ENCODE measurements around the gene SIRT6. TPM values are rescaled to one million over a fixed set of nuclear protein-coding genes. Genes with fewer than 3 reads are reported as not detected.

The SIRT6 gene
- polyA plus RNA-seq, 3 donors = 0.57 to 50.3 (median 1.2) TPM

DNA sequence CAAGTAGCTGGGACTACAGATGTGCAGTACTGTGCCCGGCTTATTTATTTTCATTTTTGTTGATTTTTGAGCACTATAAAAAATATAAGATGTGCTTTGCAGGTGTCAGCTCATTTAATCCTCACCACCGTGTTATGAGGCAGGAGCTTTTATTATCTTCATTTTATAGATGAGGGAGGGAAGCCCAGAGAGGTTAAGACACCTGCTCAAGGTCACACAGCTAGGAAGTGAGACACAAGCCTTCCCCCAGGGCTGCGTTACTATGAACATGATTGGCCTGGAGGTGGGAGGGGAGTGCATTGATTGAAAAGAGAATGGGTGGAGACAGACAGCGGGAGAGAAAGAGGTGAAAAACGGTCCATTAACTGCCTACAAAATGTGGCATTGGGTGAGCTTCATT lies 7.3 kb upstream of the SIRT6 start:
- peaks cover 3% of the 10 kb centered on the region for H3K4me1 Mint-ChIP-seq
- no peaks in the 10 kb centered on the region for H4K20me1 ChIP-seq (ENCODE audit: insufficient read depth, low read length)
- no peak overlapping the region for H2AFZ ChIP-seq (ENCODE audit: insufficient read depth, low read depth, low read length, poor library complexity, severe bottlenecking)
- no peak overlapping the region for H3K4me2 ChIP-seq (replicated peaks; ENCODE audit: extremely low read depth, low read length, poor library complexity, severe bottlenecking)
- intact Hi-C loops (cut with micrococcal nuclease) = no loop called here
- no peak for DNase-seq
- H3K4me3 ChIP-seq (replicated peaks in 1 of 3; ENCODE audit: low read depth in 2 of 3, low read length in 3 of 3) = no peak overlapping the region
- no peaks in the 10 kb centered on the region for H3K27me3 ChIP-seq (ENCODE audit: control insufficient read depth in 2 of 2, insufficient read depth in 2 of 2, low read length in 2 of 2)
- no peaks in the 10 kb centered on the region for H3K9me3 ChIP-seq (replicated peaks in 1 of 2; ENCODE audit: control insufficient read depth in 1 of 2, insufficient read depth in 1 of 2, low read length in 2 of 2)
- 90% methylated on average over 1 of the region's 5 CpGs for WGBS (ENCODE audit: insufficient coverage)
- no peak overlapping the region for H3K9ac ChIP-seq (ENCODE audit: insufficient read depth, low read length, poor library complexity, severe bottlenecking)
- H3K27ac ChIP-seq (ENCODE audit: low read depth in 1 of 2, low read length in 2 of 2) = no peak overlapping the region
- no peaks in the 10 kb centered on the region for H3K36me3 ChIP-seq (replicated peaks in 1 of 2; ENCODE audit: control insufficient read depth in 1 of 2, insufficient read depth in 2 of 2, low read length in 2 of 2)
- H3K4me3 Mint-ChIP-seq = no peak overlapping the region
- peaks cover 0 to 2% (median 0%) of the 10 kb centered on the region in 7 donors for H3K9me3 Mint-ChIP-seq
- H3K36me3 Mint-ChIP-seq = no peaks in the 10 kb centered on the region
- peaks cover 3 to 18% (median 15%) of the 10 kb centered on the region in 3 donors for H3K27me3 Mint-ChIP-seq (ENCODE audit: low read depth in 3 of 3)
- no peak overlapping the region for H3K27ac Mint-ChIP-seq
- no peaks in the 10 kb centered on the region for H3K79me2 ChIP-seq (ENCODE audit: insufficient read depth, low read length)
- TF ChIP-seq, protein P1, sequence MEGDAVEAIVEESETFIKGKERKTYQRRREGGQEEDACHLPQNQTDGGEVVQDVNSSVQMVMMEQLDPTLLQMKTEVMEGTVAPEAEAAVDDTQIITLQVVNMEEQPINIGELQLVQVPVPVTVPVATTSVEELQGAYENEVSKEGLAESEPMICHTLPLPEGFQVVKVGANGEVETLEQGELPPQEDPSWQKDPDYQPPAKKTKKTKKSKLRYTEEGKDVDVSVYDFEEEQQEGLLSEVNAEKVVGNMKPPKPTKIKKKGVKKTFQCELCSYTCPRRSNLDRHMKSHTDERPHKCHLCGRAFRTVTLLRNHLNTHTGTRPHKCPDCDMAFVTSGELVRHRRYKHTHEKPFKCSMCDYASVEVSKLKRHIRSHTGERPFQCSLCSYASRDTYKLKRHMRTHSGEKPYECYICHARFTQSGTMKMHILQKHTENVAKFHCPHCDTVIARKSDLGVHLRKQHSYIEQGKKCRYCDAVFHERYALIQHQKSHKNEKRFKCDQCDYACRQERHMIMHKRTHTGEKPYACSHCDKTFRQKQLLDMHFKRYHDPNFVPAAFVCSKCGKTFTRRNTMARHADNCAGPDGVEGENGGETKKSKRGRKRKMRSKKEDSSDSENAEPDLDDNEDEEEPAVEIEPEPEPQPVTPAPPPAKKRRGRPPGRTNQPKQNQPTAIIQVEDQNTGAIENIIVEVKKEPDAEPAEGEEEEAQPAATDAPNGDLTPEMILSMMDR (IDR thresholded peaks at IDR 0.05) = no peak
- no peaks in the 10 kb centered on the region for H3K4me1 ChIP-seq (ENCODE audit: control insufficient read depth in 1 of 2, insufficient read depth in 2 of 2, low read length in 2 of 2)

DNA sequence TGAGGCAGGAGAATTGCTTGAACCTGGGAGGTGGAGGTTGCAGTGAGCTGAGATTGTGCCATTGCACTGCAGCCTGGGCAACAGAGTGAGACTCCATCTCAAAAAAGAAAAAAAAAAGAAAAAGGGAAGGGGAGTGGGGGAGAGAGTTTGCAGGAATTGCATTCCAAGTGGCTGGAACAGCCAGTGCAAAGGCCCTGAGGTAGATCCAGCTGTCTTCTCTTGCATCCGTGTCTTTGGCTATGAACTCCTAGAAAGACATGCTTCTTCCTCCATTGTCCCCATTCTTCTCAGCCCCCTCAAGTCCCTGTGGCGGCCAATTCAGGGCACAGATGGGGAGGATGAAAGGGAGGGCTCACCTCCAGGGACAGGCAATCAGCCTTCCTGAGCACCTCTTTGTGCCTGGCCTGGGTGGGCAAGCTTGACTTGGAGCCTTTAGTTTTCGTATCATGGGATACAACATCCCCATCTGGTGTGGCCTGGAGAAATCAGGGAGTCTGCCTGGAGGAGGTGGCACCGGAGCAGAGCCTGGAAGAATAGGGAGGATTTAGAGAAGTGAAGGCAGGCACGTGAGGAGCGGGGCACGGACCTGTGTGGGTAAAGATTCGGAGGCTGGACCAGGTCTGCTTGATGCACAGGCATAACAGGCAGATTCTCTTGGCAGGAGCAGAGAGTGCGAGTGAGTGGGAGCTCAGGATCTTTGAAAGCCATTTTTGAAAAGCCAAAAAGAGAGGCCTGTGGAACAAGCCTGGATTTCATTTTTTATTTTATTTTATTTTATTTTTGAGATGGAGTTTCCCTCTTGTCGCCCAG lies 5.2 kb upstream of the SIRT6 start:
- no peak overlapping the region for H3K4me3 ChIP-seq (replicated peaks in 1 of 3; ENCODE audit: low read depth in 2 of 3, low read length in 3 of 3)
- intact Hi-C loops (cut with micrococcal nuclease) = no loop called here
- H2AFZ ChIP-seq (ENCODE audit: insufficient read depth, low read depth, low read length, poor library complexity, severe bottlenecking) = no peak overlapping the region
- H3K27me3 Mint-ChIP-seq (ENCODE audit: low read depth in 3 of 3) = peaks cover 0 to 8% (median 3%) of the 10 kb centered on the region in 3 donors
- H3K27me3 ChIP-seq (ENCODE audit: control insufficient read depth in 2 of 2, insufficient read depth in 2 of 2, low read length in 2 of 2) = no peaks in the 10 kb centered on the region
- H3K9me3 ChIP-seq (replicated peaks in 1 of 2; ENCODE audit: control insufficient read depth in 1 of 2, insufficient read depth in 1 of 2, low read length in 2 of 2) = no peaks in the 10 kb centered on the region
- no peak overlapping the region for H3K4me2 ChIP-seq (replicated peaks; ENCODE audit: extremely low read depth, low read length, poor library complexity, severe bottlenecking)
- no peak for DNase-seq
- H3K36me3 ChIP-seq (replicated peaks in 1 of 2; ENCODE audit: control insufficient read depth in 1 of 2, insufficient read depth in 2 of 2, low read length in 2 of 2) = no peaks in the 10 kb centered on the region
- H3K36me3 Mint-ChIP-seq = no peaks in the 10 kb centered on the region
- no peak overlapping the region for H3K27ac Mint-ChIP-seq
- H3K79me2 ChIP-seq (ENCODE audit: insufficient read depth, low read length) = no peaks in the 10 kb centered on the region
- no peak overlapping the region for H3K9ac ChIP-seq (ENCODE audit: insufficient read depth, low read length, poor library complexity, severe bottlenecking)
- 97% methylated on average over 8 of the region's 10 CpGs for WGBS (ENCODE audit: insufficient coverage)
- no peak overlapping the region for H3K4me3 Mint-ChIP-seq
- H4K20me1 ChIP-seq (ENCODE audit: insufficient read depth, low read length) = no peaks in the 10 kb centered on the region
- TF ChIP-seq, protein P1 (IDR thresholded peaks at IDR 0.05) = no peak
- H3K9me3 Mint-ChIP-seq = peaks cover 0 to 2% (median 0%) of the 10 kb centered on the region in 7 donors
- no peak overlapping the region for H3K27ac ChIP-seq (ENCODE audit: low read depth in 1 of 2, low read length in 2 of 2)
- H3K4me1 Mint-ChIP-seq = peaks cover 18% of the 10 kb centered on the region
- H3K4me1 ChIP-seq (ENCODE audit: control insufficient read depth in 1 of 2, insufficient read depth in 2 of 2, low read length in 2 of 2) = peaks cover 13 to 21% of the 10 kb centered on the region in 2 donors

Data from CD14-positive monocyte (primary cell).